OCI-LY7 (cell line): ENCODE measurements around the gene POLR2L. TPM values are rescaled to one million over a fixed set of nuclear protein-coding genes. Genes with fewer than 3 reads are reported as not detected.

ENCODE experiments used
- BruUV-seq: library from RNA; stranded (reverse); fragments of 400-500 nt; replicated peaks from 2 replicates; lab custom pipeline; 2021; lab: Mats Ljungman, UMichigan
- CTCF ChIA-PET: fragments of 300-600 bp; sonication (Branson Sonifier 250); formaldehyde crosslinking; loops from one replicate; lab custom pipeline; 2022; ENCODE audit warnings: antibody characterized with exemption; ENCODE audit not compliant: unreplicated experiment; lab: Charles Lee
- POLR2A ChIA-PET: fragments of 300-600 bp; sonication (Branson Sonifier 250); formaldehyde crosslinking; loops from one replicate; lab custom pipeline; 2022; ENCODE audit warnings: antibody characterized with exemption; lab: Charles Lee
- DNase-seq: peaks from one replicate; pipeline ENCODE4 v3.0.0-alpha.2; 2015; ENCODE audit warnings: low spot score
- H2AFZ ChIP-seq: fragments of 200-600 bp; sonication (generic), shearing (Covaris generic); 2 replicates; pipeline ENCODE4 v1.6.1; 2014; ENCODE audit warnings: mild to moderate bottlenecking, antibody characterized with exemption, low read length, moderate library complexity
- H3K27ac ChIP-seq: fragments of 200-600 bp; sonication (generic); 2 replicates; pipeline ENCODE4 v1.5.1; 2014; ENCODE audit warnings: mixed run types, low read depth, mild to moderate bottlenecking, moderate library complexity, low read length, inconsistent platforms; ENCODE audit not compliant: poor library complexity, severe bottlenecking
- H3K36me3 ChIP-seq: fragments of 200-600 bp; sonication (generic); 2 replicates; pipeline ENCODE4 v1.6.1; 2014; ENCODE audit warnings: mild to moderate bottlenecking, antibody characterized with exemption, low read length, moderate library complexity, mixed read lengths; ENCODE audit not compliant: insufficient read depth
- H3K4me1 ChIP-seq: fragments of 200-600 bp; sonication (generic); 2 replicates; pipeline ENCODE4 v1.5.1; 2014; ENCODE audit warnings: mild to moderate bottlenecking, low read length; ENCODE audit not compliant: insufficient read depth, poor library complexity, severe bottlenecking
- H3K4me2 ChIP-seq: fragments of 200-600 bp; sonication (generic); 2 replicates; pipeline ENCODE4 v1.6.1; 2014; ENCODE audit warnings: mild to moderate bottlenecking, low read length
- H3K4me3 ChIP-seq: fragments of 200-600 bp; sonication (generic); 2 replicates; pipeline ENCODE4 v1.5.1; 2014; ENCODE audit warnings: mild to moderate bottlenecking, low read depth, low read length; ENCODE audit not compliant: poor library complexity, severe bottlenecking
- H3K79me2 ChIP-seq: fragments of 200-600 bp; sonication (generic); 2 replicates; pipeline ENCODE4 v1.6.1; 2016; ENCODE audit warnings: low read depth, mild to moderate bottlenecking, low read length, moderate library complexity, mixed read lengths; ENCODE audit not compliant: insufficient read depth
- H3K9me2 ChIP-seq: fragments of 200-600 bp; sonication (generic); 2 replicates; pipeline ENCODE4 v1.6.1; 2016; ENCODE audit warnings: mild to moderate bottlenecking, low read length, mixed read lengths; ENCODE audit not compliant: insufficient read depth
- H3K9me3 ChIP-seq: fragments of 200-600 bp; sonication (generic); 2 replicates; pipeline ENCODE4 v1.6.1; 2014; ENCODE audit warnings: mild to moderate bottlenecking, mixed run types, low read length, mixed read lengths
- H4K20me1 ChIP-seq: fragments of 200-600 bp; sonication (generic); 2 replicates; pipeline ENCODE4 v1.6.1; 2014; ENCODE audit warnings: mild to moderate bottlenecking, antibody characterized with exemption, low read length, moderate library complexity, mixed read lengths; ENCODE audit not compliant: insufficient read depth
- EZH2phosphoT487 ChIP-seq: fragments of 200-600 bp; sonication (generic); IDR thresholded peaks from 2 replicates; pipeline ENCODE4 v1.6.1; 2018; ENCODE audit warnings: low read depth, borderline replicate concordance, mild to moderate bottlenecking, mixed run types, antibody characterized with exemption, low read length, moderate library complexity, mixed read lengths
- intact Hi-C: fragments of 100-400 bp; cut with micrococcal nuclease; formaldehyde crosslinking; loops from one replicate; pipeline ENCODE4 v1.10.0; 2022; ENCODE audit not compliant: unreplicated experiment
- total RNA-seq, 2 experiments: library from RNA; depleted of rRNA in 1 of 2; stranded (reverse); fragments of >200 nt in 1 of 2; shearing (Covaris generic) in 1 of 2; gene quantifications; 2 replicates each; pipeline ENCODE4 v1.2.3, GENCODE V29; 2014 to 2022
- TF ChIP-seq, protein P1 (sequence below): fragments of 200-600 bp; sonication (generic); conservative IDR thresholded peaks from 2 replicates; pipeline ENCODE4 v1.5.1; 2014; ENCODE audit warnings: mild to moderate bottlenecking, antibody characterized with exemption, low read length, moderate library complexity, mixed read lengths

The POLR2L gene
- total RNA-seq, 2 experiments from 2014 or later = 88.3 to 206 TPM

- H2AFZ ChIP-seq = no peak overlapping the region
- CTCF ChIA-PET = interaction anchor here (0.6 kb wide), 1 partner anchor 33 kb away, joined by 4 read pairs; no protein-coding TSS in a partner anchor
- no TSS peak for BruUV-seq
Measured at GRCh38 chr11:810040-810567, 32.2 kb downstream of the POLR2L start.

DNA sequence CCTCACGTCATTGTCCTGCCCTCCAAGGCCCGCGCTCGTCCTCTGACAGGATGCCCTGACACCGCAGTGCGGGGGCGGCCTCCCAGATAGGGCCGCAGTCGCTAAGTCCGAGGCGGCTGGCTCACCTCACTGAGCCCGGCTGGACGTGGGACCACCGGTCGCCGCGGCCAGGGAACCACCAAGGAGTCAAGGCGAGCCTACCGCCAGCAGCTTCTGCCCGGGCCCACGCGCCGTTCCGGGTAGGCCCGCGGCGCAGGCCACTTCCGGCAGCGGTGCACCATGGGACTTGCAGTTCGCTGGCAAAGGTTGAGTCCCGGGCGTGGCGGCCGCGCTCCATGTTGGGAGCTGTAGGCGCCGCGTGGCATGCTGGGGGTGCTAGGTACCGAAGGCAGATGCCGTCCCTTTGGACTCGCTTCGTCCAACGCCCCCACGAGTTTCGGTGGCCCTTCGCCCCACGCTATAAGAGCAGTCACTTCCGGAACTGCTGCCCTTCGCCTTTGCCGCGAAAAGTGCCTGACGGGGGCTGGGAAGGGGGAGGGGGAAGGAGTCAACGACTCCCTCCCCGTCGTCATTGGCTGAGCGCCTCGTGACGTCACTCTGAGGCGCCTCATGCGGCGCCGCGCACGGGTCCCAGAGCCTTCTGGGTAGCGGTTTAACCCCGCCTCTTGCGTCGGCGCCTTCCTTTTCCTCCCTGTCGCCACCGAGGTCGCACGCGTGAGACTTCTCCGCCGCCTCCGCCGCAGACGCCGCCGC lies 32.9 kb downstream of the POLR2L start, which contains the start of gene RPLP2:
Gene RPLP2, plus strand, starts transcription at position 681 of the 753 bp plus-strand sequence. CDS start 268 bp downstream, outside the sequence.
- TF ChIP-seq, protein P1, sequence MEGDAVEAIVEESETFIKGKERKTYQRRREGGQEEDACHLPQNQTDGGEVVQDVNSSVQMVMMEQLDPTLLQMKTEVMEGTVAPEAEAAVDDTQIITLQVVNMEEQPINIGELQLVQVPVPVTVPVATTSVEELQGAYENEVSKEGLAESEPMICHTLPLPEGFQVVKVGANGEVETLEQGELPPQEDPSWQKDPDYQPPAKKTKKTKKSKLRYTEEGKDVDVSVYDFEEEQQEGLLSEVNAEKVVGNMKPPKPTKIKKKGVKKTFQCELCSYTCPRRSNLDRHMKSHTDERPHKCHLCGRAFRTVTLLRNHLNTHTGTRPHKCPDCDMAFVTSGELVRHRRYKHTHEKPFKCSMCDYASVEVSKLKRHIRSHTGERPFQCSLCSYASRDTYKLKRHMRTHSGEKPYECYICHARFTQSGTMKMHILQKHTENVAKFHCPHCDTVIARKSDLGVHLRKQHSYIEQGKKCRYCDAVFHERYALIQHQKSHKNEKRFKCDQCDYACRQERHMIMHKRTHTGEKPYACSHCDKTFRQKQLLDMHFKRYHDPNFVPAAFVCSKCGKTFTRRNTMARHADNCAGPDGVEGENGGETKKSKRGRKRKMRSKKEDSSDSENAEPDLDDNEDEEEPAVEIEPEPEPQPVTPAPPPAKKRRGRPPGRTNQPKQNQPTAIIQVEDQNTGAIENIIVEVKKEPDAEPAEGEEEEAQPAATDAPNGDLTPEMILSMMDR = no peak
- no peak for TF ChIP-seq EZH2phosphoT487
- intact Hi-C loops = loop anchor here (2.0 to 5.0 kb wide), 2 partner anchors 33 to 232 kb away; partner anchors contain the start of genes PHRF1, POLR2L and TSPAN4
- Histone ChIP-seq H3K4me1 (peaks cover 56% of the 10 kb centered on the region), H3K4me3 (peak within 1 kb of the TSS; percentile 100), H4K20me1 (peaks cover 17% of the 10 kb centered on the region; the same call in 1 of the 2 replicates), H3K9me3 (no peaks in the 10 kb centered on the region), H3K4me2 (peak within 1 kb of the TSS; percentile 71), H3K27ac (peak within 1 kb of the TSS; percentile 84), H3K79me2 (peaks cover 43% of the 10 kb centered on the region), H2AFZ (peak within 1 kb of the TSS; percentile 78), H3K9me2 (no peaks in the 10 kb centered on the region), H3K36me3 (peaks cover 43% of the 10 kb centered on the region)
- ChIA-PET CTCF (no interaction called here), POLR2A (interaction anchor here (0.6 to 2.0 kb wide), 7 partner anchors 8 to 87 kb away, joined by 3 to 6 read pairs (median 4); no protein-coding TSS in a partner anchor)
- BruUV-seq = no TSS peak
- peak; percentile 99 for DNase-seq

More at GRCh38 chr11:810040-810567, 32.2 kb downstream of the POLR2L start:
- no peak for DNase-seq
- peaks cover 17% of the 10 kb centered on the region; the same call in 1 of the 2 replicates for H4K20me1 ChIP-seq
- peak overlapping the region; percentile 84 for H3K27ac ChIP-seq
- peak overlapping the region; percentile 71 for H3K4me2 ChIP-seq
- TF ChIP-seq EZH2phosphoT487 = no peak
- TF ChIP-seq, protein P1 = no peak
- intact Hi-C loops = no loop called here
- POLR2A ChIA-PET = interaction anchor here (0.8 to 2.0 kb wide), 7 partner anchors 7 to 88 kb away, joined by 3 to 11 read pairs (median 4); partner anchors contain the start of gene PNPLA2
- peaks cover 43% of the 10 kb centered on the region for H3K79me2 ChIP-seq
- no peaks in the 10 kb centered on the region for H3K9me2 ChIP-seq
- H3K4me3 ChIP-seq = peak overlapping the region; percentile 100
- H3K9me3 ChIP-seq = no peaks in the 10 kb centered on the region
- H3K36me3 ChIP-seq = peaks cover 49% of the 10 kb centered on the region
- peaks cover 54% of the 10 kb centered on the region for H3K4me1 ChIP-seq
